GM19043 (cell line): ENCODE results near the gene IL9.

Experiments used
- ATAC-seq: cut with Tn5 transposase; IDR thresholded peaks from one replicate; pipeline ENCODE4 v1.9.1; 2021; ENCODE audit warnings: low read depth; ENCODE audit not compliant: unreplicated experiment

IL9 gene

DNA sequence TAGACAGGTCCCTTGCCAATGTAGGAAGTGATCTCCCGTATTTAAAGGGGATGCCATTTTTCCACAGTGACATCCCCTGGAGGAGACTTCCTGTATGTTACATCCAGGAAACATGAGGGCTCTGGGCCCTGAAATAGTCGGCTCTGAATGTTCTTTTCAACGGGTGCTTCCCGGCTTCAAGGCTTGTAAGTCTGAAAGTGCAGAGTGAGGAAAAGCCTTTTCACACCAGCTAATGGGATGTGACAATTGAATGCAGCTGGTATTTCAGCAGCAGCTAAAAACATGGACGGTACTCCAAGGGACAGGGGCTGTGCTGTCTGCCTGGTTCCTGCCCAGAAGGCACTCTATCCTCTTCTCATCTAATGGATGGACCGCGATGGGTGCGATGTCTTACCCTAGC is 1.4 kb downstream of the IL9 start:
- ATAC-seq, result no peak

DNA sequence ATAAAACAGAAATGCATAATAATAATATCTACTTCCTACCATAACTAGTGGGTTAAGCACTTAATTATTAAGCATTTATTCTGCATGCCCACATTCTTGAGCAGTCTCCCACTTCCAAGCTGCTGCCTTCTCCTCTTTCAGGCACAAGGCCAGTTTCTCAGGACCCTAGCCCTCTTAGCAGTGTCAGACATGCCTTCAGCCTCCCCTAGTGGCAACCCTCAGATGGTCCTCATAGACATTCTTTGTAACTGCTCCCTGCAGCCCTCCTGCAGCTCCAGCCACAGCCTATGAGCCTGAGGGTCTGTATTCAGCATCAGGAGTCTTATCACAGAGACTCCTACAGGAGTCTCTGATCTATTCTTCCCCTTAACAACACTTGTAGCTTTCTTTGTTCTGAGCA is 3.9 kb downstream of the IL9 start:
- ATAC-seq, result no peak

DNA sequence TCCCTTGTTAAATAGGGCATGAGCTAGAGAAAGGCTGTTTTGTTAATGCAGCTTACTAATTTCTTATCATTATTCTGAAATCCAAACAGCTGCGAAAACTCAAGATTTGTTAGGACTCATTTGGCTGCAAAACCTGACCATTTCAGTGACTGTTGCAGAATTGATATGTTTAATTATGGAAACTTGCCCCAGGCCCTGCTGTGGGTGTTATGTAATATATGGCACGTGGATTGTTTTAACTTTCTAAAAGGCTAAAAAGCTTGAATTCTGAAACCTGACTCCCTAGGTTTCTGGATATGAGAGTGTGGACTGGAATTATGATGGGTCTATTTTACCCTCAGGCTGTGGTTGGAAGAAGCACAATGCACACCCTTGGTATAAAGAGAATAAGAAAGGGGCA is 4.4 kb downstream of the IL9 start:
- no peak for ATAC-seq

DNA sequence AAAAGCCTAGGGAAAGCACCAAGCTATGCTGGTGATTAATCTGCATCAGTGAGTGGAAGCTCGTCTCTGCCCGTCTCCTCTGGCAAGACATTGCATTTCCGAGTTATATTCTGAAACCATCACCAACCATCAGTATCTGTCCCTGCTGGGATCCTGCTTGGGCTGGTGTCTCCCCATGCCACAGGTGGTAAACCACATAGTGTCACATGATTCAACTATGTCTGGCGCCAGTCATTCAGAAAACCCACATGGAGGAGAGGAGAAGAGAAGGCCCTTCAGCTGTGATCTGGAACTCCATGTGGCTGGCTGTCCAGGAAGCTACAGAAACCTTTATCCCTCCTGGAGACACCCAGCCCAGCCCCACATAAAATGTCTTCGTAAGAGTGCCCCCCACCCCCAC is 4.8 kb downstream of the IL9 start:
- no peak for ATAC-seq

DNA sequence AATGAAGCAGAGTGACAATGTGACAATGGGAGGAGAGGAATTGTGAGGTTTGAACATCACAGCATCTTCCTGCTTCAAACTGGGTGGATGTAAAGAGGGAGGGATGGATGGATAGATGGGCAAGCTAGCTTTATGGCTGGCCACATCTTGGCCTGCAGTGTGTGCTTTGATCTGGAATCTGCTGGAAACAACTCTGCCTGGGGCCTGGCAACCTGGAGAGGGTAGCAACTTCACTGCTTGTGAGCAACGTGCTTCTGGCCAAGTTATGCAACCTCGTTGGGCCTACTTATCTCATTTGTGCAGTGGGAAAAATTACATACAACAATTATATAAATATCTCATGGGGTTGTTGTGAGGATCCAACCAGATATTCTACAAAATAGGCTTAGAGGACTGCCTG is 5.3 kb downstream of the IL9 start:
- ATAC-seq, result no peak

DNA sequence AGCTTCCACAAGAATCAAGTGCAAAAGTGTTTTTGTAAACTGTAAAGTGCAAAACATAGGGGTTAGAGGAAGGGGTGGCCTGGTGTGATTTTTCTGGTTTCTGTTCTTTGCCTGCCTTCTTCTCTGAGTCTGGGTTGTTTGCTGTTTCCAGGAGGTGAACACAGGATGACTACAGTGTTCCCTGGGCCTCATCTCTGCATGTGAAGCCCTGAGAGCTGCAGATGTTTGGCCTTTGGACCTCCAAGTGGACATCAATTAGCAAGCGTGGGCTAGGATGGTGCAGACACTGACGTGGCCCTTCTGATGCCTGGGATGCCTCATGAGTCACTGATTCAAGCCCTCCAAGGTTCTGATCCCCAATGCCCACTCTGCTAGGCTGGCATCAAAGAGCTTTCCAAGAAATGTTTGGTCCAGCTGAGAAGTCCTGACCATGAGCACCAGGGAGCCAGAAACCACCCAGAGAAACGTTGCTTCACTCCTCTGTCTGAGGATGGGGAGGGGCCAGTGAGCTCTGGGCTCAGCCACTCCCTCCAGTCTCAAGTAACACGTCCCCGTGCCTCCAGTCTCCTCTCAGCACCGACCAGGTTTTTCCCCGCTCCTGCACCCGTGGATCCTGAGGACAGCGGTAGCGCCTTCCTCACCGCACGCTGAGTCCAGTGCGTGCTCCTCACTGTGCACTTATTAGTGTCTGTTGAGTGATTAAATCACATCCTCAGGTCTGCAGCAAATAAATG is 7.6 kb downstream of the IL9 start:
- no peak for ATAC-seq

DNA sequence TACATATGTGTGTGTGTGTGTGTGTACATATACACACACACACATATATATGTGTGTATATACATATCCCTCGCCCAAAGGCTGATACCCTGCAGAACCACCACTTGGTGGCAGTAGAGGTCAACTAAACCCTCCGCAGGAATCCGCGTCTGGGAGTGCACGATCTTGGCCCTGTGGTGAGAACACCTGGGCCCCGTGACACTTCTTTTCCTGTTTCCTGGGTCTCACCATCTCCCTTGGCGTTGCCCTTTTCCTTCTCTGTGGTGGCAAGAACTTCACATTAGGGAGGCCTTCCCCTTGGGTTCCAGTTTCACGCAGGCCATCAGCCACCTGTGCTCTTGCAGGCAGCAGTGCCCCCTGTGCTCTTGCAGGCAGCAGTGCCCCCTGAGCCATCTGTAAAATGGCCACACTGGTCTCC is 8.2 kb downstream of the IL9 start:
- peak; percentile 90 for ATAC-seq

DNA sequence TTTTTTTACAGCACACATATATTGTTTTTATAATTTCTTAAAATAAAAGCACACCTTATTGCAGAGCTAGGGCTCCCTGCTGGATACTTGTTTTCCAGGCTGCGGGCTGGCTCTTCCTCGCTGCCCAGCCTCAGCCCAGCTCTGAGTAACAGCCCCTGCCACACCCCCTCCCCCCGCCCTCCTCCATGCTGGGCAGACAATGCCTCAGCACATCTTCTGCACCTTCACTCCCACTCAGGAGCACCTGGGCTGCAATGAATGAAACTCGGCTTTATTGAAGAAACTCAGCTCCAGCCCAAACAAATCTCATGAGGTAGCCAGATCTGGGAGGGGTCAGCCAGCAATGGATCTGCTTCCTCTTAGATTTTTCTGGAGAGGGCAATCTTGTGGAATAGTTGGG is 9.5 kb downstream of the IL9 start:
- ATAC-seq, result no peak

DNA sequence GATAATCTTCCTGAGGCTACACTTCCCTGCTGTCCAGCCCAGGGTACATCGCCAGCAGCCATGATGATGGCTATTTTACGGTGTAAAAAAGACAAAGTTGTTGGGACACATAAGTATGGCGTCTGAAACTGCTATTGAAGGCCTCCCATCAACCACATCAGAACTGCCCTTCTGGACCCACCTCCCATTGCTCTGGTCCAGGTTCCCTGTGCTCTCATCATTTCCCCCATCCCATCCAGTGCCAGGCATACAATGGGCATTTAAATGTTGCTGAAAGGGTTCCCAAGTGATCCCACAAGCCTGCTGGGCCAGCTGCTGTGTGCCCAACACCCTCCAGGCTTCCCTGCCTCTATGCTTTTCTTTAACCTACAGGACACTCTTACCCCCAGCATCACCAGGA is 10.6 kb downstream of the IL9 start:
- no peak for ATAC-seq

DNA sequence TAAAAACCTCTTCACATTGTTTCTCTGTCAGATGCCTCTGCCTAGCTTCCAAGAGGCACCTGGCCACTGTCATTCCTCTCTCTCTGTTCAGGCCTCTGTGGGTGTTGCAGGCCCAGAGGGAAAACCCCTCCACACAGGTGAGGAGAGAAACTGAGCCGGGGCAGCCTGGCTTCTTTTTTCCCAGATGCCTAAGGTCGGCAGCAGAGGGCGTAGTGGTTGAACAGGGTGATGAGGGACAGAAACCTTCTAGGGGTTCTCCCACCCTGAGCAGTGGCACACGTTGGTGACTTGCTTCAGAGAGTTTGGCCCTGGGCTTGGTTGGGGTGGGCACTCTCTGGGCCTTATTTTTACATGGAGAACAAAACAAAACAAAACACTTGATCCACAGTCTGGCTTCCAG is 12.2 kb downstream of the IL9 start:
- no peak for ATAC-seq

DNA sequence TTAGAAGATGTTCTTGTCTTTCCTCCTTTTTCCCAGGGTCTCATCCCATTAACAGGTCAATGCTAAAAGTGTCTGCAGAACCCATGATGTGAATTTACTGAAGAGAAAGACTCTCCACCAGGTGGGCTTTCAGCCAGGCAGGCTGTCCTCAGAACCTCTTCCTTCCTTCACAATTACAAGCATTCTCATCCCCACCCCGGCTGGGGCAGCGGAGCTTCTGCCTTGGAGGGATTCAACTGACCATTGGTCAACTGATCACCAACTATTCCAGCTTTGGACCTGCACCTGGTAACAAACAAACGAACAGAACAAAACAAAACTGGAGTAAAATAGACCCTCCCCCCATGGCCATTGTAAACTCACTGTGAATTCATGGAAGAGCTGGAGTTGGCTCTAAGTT is 12.6 kb downstream of the IL9 start:
- no peak for ATAC-seq

DNA sequence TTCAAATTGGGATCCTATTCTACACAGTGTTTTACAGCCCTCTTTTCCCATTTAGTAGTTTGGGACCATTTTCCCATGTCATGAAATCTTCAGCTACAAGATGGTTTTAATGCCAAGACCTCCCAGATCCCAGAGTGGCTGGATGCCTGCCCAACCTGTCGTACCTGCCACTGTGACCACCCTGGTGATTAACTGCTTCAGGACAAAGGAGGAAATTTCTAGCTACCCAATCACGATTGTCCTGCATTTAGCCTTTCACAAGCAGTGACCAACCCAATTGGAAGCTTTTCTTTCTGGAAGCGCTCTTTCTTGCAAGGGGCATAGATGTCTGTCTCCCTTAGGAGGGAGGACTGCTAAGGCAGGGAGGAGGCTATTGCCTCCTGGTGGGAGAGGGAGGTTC is 13.8 kb downstream of the IL9 start:
- no peak for ATAC-seq

DNA sequence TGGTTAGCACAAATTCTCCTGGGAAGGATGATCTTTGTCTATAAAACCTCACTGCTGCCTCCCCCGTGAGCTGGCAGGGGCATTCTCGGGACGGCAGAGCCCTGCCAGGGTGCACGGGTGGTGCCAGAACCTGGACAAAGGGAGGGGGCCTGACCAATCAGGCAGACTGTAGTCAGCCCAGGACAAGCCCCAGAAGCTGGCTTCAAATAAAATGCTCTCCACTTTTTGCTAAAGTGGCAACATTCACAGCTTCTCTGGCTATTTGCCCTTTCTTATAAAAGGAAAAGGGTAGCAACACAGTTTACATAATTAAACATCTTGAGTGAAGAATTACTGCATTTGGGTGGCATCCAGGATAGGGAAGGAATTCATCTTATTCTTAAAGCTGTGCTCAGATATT is 14.4 kb downstream of the IL9 start:
- no peak for ATAC-seq

DNA sequence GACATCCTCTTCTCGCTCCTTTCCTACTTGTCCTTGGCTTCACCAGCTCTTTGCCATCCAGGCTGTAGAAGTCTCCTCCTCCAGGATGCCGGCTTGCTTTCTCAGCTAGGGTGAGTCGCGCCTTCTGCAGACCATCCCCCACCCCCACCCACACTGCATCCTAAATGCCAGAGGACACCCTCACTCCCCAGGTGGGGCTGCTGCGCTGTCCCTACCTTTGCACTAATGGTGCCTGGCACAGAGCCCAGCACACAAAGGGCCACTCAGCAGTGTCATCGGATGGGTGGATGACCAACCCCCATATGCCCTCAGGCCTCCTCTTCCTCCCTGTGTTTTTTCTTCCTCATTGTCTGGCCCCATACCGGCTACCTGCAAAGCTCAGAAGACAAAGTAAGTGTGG is 14.8 kb downstream of the IL9 start:
- ATAC-seq, result no peak

DNA sequence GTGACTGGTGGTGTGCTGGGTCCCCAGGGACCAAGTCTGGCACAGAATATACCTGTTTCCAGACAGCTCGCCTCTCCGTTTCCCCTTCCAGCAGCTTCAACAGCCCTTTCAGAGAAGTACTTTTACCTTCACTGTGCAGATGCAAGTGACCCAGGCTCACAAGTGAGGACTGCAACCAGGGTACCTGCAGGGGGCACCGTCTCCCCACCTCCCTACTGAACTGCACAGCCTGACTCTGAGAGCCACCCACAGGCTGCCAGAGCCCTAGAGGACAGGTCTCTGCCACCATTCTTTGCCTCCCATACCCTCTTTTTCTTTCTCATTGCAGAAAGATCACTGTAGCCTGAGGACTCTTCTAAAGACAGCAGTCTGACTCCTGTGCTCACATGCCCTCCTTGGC is 15.4 kb downstream of the IL9 start:
- no peak for ATAC-seq

DNA sequence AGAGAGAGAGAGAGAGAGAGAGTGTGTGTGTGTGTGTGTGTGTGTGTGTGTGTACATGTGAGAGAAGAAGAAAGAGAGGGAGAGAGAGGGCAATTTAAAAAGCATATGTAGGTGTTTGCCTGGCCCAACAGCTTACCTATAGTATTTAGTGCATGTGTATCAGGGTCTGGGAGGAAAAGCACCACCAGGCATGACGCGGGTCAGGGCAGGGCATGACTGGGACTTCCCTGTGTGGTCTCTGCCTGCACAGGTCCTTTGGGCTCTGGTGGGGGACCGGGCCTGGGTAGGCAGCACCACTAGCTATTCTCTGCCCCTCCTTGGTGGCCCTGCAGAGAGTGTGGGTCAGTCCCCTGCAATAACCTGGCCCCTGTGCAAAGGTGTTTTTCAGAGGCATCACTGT is 16.1 kb downstream of the IL9 start:
- ATAC-seq, result no peak

DNA sequence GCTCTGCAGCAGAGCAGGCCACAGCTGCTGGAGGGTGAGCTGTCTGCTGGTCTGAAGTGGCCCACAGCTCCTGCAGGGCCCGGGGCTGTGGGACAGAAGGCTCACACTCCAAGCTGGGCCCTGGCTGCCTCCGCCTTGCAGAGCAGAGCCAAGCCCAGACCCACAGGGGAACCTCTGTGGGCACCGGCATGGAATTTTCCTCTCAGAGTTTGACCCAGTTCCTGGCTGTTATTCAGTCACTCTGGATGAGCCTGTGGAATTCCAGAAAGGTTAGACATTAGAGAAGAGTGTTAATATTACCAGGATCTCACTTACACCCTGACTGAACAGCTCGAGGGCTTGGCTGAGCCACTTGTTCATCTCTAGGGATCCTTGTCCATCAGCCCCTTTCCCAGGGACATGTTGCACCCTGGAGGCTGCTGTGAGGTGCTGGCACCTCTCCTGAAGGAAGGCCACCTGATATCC is 17.5 kb downstream of the IL9 start:
- ATAC-seq, result no peak

DNA sequence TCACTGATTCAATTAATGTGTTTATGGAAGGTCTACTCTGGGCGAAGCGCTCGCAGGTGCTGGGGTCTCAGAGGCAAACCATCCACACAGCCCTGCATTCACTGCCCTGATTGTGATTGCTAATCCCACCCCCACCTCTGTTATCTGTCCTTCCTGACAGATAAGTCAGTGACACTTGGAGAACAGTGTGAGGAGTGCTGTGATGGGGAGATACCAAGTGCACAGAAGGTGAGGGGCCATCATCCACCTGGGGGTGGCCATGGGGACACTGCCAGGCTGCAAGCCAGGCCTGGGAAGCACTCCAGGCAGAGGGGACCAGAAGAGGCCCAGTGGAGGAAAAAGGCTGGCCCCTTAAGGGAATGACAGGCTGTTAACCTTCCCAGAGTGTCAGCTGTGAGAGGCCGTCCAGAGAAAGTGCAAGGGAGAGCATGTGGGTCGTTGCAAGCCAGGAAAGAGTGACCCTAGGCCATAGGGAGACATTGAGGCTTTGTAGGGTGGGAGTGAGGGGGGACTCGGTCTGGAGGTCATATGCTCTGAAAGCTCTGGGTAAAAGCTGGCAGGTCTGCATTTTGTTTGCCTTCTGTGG is 18.0 kb downstream of the IL9 start:
- ATAC-seq, result no peak

DNA sequence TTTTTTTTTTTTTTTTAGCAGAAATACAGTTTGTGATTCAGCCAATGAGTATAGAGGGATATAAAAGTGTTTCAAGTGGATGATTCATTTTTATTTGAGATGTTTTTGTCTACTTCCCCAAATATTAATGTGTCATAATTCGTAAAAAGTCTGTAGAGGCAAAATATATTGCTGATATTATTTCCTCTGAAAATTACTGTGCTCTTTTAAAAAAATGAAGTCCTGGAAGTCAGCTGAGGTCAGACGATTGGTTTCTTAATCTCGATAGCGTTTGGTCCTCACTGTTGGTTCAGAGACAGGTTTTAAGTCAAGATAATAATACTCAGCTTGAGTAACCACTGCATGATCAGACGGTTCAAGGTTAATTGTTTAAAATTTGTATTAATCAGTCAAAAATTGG is 19.5 kb downstream of the IL9 start:
- ATAC-seq, result no peak

DNA sequence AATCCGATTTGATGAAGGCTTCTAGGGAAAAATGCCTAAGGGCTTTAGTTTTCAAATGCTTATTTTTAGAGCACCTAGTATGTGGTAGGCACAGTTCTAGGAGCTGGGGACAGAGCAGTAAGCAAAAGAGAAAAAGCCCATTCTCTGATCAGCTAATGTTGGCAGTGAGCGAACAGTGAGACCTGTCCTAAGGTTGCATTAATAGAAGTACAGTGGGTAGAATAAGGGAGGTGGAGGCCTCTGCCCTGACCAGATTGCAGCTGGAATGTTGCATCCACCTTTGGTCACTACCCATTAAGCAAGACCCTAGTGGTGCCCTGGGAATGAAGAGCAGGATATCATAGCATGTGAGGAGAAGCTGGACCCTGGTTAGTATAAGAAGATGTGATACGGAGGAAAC is 20.1 kb downstream of the IL9 start:
- ATAC-seq, result no peak

DNA sequence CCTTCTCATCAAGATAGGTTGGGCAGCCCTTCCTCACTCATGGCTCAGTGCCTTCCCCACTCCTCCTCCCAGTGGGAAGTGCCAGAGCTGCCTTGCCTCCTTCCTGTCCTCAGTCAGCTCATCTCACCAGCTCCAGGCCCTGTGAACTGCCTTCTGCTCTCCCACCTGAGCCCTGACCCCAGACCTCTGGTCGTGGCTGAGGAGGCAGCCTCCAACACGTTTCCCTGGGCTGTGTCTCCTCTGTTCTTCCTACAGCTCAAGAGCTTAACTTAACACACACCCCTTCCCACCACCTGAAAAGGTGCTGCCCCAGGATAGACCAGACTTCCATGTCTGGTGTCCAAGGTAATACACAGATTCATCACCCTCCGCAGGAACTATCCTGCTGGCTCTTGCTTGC is 21.2 kb downstream of the IL9 start:
- no peak for ATAC-seq

DNA sequence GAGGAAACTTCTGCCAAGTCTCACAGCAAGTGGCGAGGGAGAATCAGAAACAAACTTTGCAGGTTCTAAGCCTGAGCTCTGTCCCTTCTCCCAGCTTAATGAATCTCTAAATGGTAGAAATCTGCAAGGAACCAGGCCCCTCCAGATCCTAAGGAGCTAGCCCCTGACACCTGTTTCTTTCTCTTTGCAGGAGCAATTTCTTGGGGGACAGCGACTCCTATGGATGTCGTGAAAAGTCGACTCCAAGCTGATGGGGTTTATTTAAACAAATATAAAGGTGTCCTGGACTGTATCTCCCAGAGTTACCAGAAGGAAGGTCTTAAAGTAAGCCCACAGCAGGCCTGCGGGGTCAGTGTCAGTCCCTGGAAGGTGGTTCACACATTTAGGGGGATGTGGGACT is 21.8 kb downstream of the IL9 start:
- no peak for ATAC-seq
